ENCODE results near the gene CEP170. TPM values are rescaled to one million over a fixed set of nuclear protein-coding genes. Genes with fewer than 3 reads are reported as not detected.

The CEP170 gene
- polyA plus RNA-seq, 1 donor (not counting 4 experiments of a cell fraction or from before 2014, with no cell fraction given) = 40.5 TPM

GRCh38 chr1:243267471-243267880 lies 12.4 kb upstream of the CEP170 start:
- Histone ChIP-seq H2AFZ (ENCODE audit: control insufficient read depth, low read length) (no peak overlapping the region), H3K36me3 (ENCODE audit: control insufficient read depth in 2 of 2, extremely low read depth in 1 of 2, insufficient read depth in 2 of 2, low read length in 2 of 2) (peaks cover 4 to 14% of the 10 kb centered on the region in 2 experiments), H3K27ac (ENCODE audit: control insufficient read depth, insufficient read depth, low read length) (peak overlapping the region; percentile 46), H3K4me1 (ENCODE audit: control insufficient read depth, extremely low read depth, insufficient read depth, low read length) (peaks cover 35% of the 10 kb centered on the region), H3K9ac (ENCODE audit: control insufficient read depth, extremely low read depth, insufficient read depth, low read length) (no peak overlapping the region), H3K27me3 (ENCODE audit: control insufficient read depth, extremely low read depth, insufficient read depth, low read length) (no peaks in the 10 kb centered on the region), H3K4me2 (ENCODE audit: control insufficient read depth, extremely low read depth, insufficient read depth, low read depth, low read length) (peak overlapping the region; percentile 75), H3K9me1 (ENCODE audit: control insufficient read depth, extremely low read depth, insufficient read depth, low read length) (no peaks in the 10 kb centered on the region), H3K79me2 (ENCODE audit: control insufficient read depth, insufficient read depth, low read length) (peaks cover 46% of the 10 kb centered on the region), H3K9me3 (ENCODE audit: control insufficient read depth, low read depth, low read length) (no peaks in the 10 kb centered on the region), H3K4me3 (ENCODE audit: control insufficient read depth in 2 of 3, extremely low read depth in 1 of 3, insufficient read depth in 2 of 3, low read depth in 1 of 3, low read length in 3 of 3) (no peak overlapping the region), H4K20me1 (ENCODE audit: control insufficient read depth, extremely low read depth, insufficient read depth, low read length) (no peaks in the 10 kb centered on the region)
- TF ChIP-seq CTCF (optimal IDR thresholded peaks at IDR 0.05 in 1 of 3, IDR thresholded peaks at IDR 0.05 in 1 of 3, conservative IDR thresholded peaks at IDR 0.05 in 1 of 3; ENCODE audit: extremely low read depth in 1 of 3, insufficient read depth in 2 of 3, low read length in 3 of 3) (no peak), EZH2 (IDR thresholded peaks at IDR 0.05; ENCODE audit: low read length) (no peak)
- dilution Hi-C loops (cut with MboI; ENCODE audit: extremely low pct_ligation_motif_present, low sequenced_read_pairs) = no loop called here
- no peak for FAIRE-seq
- no peak for DNase-seq (ENCODE audit: low read depth, low spot score)

GRCh38 chr1:243266231-243266630 lies 11.2 kb upstream of the CEP170 start:
- Histone ChIP-seq H3K9ac (ENCODE audit: control insufficient read depth, extremely low read depth, insufficient read depth, low read length) (no peak overlapping the region), H3K9me3 (ENCODE audit: control insufficient read depth, low read depth, low read length) (no peaks in the 10 kb centered on the region), H3K27ac (ENCODE audit: control insufficient read depth, insufficient read depth, low read length) (no peak overlapping the region), H3K79me2 (ENCODE audit: control insufficient read depth, insufficient read depth, low read length) (peaks cover 55% of the 10 kb centered on the region), H3K27me3 (ENCODE audit: control insufficient read depth, extremely low read depth, insufficient read depth, low read length) (no peaks in the 10 kb centered on the region), H3K36me3 (ENCODE audit: control insufficient read depth in 2 of 2, extremely low read depth in 1 of 2, insufficient read depth in 2 of 2, low read length in 2 of 2) (peaks cover 4 to 12% of the 10 kb centered on the region in 2 experiments), H3K4me3 (ENCODE audit: control insufficient read depth in 2 of 3, extremely low read depth in 1 of 3, insufficient read depth in 2 of 3, low read depth in 1 of 3, low read length in 3 of 3) (no peak overlapping the region), H2AFZ (ENCODE audit: control insufficient read depth, low read length) (no peak overlapping the region), H3K4me2 (ENCODE audit: control insufficient read depth, extremely low read depth, insufficient read depth, low read depth, low read length) (no peak overlapping the region), H3K9me1 (ENCODE audit: control insufficient read depth, extremely low read depth, insufficient read depth, low read length) (no peaks in the 10 kb centered on the region), H3K4me1 (ENCODE audit: control insufficient read depth, extremely low read depth, insufficient read depth, low read length) (peaks cover 35% of the 10 kb centered on the region), H4K20me1 (ENCODE audit: control insufficient read depth, extremely low read depth, insufficient read depth, low read length) (no peaks in the 10 kb centered on the region)
- DNase-seq (ENCODE audit: low read depth, low spot score) = no peak
- dilution Hi-C loops (cut with MboI; ENCODE audit: extremely low pct_ligation_motif_present, low sequenced_read_pairs) = no loop called here
- TF ChIP-seq EZH2 (IDR thresholded peaks at IDR 0.05; ENCODE audit: low read length) (no peak), CTCF (optimal IDR thresholded peaks at IDR 0.05 in 1 of 3, IDR thresholded peaks at IDR 0.05 in 1 of 3, conservative IDR thresholded peaks at IDR 0.05 in 1 of 3; ENCODE audit: extremely low read depth in 1 of 3, insufficient read depth in 2 of 3, low read length in 3 of 3) (no peak)
- FAIRE-seq = no peak

Measured in keratinocyte (primary cell).